ENCODE measurements around the gene TMEM255A.

DNA sequence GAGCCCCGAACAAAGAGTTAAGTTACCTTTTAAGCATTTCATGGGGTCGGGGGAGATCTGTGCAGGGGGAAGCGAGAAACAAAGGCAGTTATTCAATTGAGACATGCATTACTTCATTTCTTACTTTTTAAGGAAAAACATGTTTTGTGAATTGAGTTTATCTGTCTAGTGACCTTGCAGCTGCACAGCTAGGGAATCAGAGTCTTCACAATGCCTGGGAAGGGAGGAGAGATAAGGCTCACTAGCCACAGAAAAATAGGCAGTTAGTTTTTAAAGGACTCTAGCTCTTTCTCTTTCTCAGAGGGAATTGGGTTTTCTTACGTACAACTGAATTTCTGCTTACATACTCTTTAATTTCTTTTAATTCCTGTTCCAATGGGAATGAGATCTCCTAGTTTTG lies 86.9 kb downstream of the TMEM255A start:
- TF ChIP-seq, protein P1, sequence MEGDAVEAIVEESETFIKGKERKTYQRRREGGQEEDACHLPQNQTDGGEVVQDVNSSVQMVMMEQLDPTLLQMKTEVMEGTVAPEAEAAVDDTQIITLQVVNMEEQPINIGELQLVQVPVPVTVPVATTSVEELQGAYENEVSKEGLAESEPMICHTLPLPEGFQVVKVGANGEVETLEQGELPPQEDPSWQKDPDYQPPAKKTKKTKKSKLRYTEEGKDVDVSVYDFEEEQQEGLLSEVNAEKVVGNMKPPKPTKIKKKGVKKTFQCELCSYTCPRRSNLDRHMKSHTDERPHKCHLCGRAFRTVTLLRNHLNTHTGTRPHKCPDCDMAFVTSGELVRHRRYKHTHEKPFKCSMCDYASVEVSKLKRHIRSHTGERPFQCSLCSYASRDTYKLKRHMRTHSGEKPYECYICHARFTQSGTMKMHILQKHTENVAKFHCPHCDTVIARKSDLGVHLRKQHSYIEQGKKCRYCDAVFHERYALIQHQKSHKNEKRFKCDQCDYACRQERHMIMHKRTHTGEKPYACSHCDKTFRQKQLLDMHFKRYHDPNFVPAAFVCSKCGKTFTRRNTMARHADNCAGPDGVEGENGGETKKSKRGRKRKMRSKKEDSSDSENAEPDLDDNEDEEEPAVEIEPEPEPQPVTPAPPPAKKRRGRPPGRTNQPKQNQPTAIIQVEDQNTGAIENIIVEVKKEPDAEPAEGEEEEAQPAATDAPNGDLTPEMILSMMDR (IDR thresholded peaks at IDR 0.05): no peak
- no peak for TF ChIP-seq POLR2A (IDR thresholded peaks at IDR 0.05)
